AG08396 (cell line): ENCODE measurements around the gene MT1M.
"Not testable (repeated sequence)": the region's sequence is repeated elsewhere in the genome, so short reads cannot be mapped to it uniquely, and the experiment has no call there.

Experiments
- DNase-seq: peaks from one replicate; pipeline ENCODE4 v3.0.0; 2012; ENCODE audit warnings: low spot score, mixed read lengths

Gene MT1M

GRCh38 chr16:56608876-56609462, 23.5 kb upstream of the MT1M start:
- no peak for DNase-seq

GRCh38 chr16:56609463-56609921, 23.0 kb upstream of the MT1M start:
- peak; percentile 67 for DNase-seq

- DNase-seq = no peak
Observed at GRCh38 chr16:56610017-56610608, 22.3 kb upstream of the MT1M start.

GRCh38 chr16:56610609-56611111, 21.8 kb upstream of the MT1M start:
- no peak for DNase-seq

GRCh38 chr16:56611281-56611833, 21.1 kb upstream of the MT1M start:
- peak; percentile 55 for DNase-seq

GRCh38 chr16:56613706-56614105, 18.8 kb upstream of the MT1M start:
- DNase-seq = no peak

GRCh38 chr16:56614549-56614991, 17.9 kb upstream of the MT1M start:
- peak; percentile 65 for DNase-seq

- DNase-seq = no peak
Observed at GRCh38 chr16:56615353-56615752, 17.1 kb upstream of the MT1M start.

GRCh38 chr16:56616608-56617211, 15.7 kb upstream of the MT1M start:
- no peak for DNase-seq

- peak; percentile 74 for DNase-seq
Observed at GRCh38 chr16:56617212-56618085, 15.0 kb upstream of the MT1M start.

GRCh38 chr16:56618138-56618537, 14.3 kb upstream of the MT1M start:
- no peak for DNase-seq

- DNase-seq = no peak
Observed at GRCh38 chr16:56620339-56620897, 12.0 kb upstream of the MT1M start.

- DNase-seq = not testable (repeated sequence)
Observed at GRCh38 chr16:56621665-56622445, 10.6 kb upstream of the MT1M start.

GRCh38 chr16:56623184-56623583, 9.3 kb upstream of the MT1M start:
- not testable (repeated sequence) for DNase-seq

GRCh38 chr16:56623637-56624036, 8.8 kb upstream of the MT1M start:
- DNase-seq = no peak

GRCh38 chr16:56625140-56625942, 7.1 kb upstream of the MT1M start, which contains the start of gene MT1E:
Gene MT1E, plus strand, starts transcription at chr16:56625781. Its CDS starts 71 bp downstream, at chr16:56625852.
- peak; percentile 91 for DNase-seq

GRCh38 chr16:56625943-56626654, 6.4 kb upstream of the MT1M start:
- DNase-seq = peak; percentile 81

- DNase-seq = no peak
Observed at GRCh38 chr16:56626685-56627084, 5.8 kb upstream of the MT1M start.
